T-helper 2 cell (primary cell): ENCODE results near the gene CMIP.

Source experiments
- DNase-seq, 5 experiments: peaks; one replicate each; pipeline versions ENCODE4 v3.0.0 to v3.0.0-alpha.2; 2012 to 2022

Gene CMIP

DNA sequence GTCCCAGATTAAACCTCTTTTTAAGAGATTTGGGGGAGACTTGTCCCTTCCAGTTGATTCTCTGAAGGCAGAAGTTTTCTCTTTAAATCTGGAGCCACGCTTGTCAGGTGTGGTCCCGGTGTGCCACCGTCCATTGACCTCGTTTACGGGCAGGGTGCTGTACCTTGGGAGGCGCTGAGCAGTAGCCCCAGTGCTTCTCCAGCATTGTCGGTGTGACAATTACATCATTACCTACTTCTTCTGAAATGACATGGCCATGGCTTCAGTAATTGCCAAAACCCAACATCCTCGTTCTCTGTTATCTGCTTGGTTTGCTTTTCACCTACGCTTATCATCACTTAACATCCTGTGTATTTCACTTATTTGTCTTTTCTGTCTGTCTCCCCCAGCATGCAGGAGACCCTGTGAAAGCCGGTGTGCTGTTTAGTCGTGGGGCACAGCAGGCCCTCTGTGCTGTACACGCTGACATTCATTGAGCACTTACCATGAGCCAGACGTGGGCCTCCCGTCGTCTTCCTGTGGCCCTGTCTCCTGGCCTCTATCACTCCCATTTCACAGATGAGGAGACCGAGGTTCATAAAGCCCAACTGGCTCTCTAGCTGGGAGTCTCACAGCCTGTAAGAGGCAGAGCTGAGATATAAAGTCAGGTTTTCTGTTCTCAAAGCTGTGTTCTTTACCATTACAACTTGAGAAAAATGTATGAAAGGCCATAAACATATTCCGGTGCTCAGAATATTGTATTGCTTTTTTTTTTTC is 143.9 kb downstream of the CMIP start:
- peak in 1 of 5 experiments; percentile 64 for DNase-seq

DNA sequence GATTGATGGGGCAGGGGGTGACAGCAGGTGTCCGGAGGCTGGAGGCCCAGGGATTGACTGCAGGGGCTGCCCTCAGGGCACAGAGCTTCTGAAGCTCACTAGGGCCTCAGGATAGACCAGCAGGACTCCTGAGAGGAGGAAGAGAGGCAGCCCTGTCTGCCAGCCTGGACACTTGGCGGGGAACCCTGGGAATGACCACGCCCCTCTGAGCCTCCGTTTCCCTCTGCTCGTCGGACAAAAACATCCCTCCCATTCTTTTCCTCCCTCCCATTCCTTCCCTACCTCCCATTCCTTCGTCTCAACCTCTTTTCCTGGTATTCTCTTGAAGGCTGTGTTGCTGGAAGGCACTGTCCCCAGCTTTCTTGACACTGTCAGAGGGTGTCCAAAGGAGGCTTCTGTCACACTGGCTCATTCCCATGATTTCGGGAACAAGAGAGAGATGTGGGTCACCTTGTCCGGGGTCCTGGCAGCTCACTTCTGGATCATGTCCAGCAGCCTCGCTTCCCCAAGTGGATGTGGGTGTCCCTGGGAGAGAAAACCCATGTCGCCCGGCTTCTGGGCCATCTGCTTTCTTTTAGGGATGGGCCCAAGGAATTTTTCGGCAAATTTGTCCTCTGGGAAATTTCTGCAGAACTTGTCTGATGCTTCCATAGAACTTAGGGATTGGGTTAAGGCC is 145.5 kb downstream of the CMIP start:
- no peak for DNase-seq

- peak in 1 of 5 experiments; percentile 23 for DNase-seq
Observed at GRCh38 chr16:81590714-81591544, 146.3 kb downstream of the CMIP start.

GRCh38 chr16:81591545-81591870 is 146.9 kb downstream of the CMIP start:
- DNase-seq, result no peak

- DNase-seq, result no peak
Observed at GRCh38 chr16:81592353-81592866, 147.8 kb downstream of the CMIP start.

GRCh38 chr16:81593481-81593880 is 148.9 kb downstream of the CMIP start:
- no peak for DNase-seq

DNA sequence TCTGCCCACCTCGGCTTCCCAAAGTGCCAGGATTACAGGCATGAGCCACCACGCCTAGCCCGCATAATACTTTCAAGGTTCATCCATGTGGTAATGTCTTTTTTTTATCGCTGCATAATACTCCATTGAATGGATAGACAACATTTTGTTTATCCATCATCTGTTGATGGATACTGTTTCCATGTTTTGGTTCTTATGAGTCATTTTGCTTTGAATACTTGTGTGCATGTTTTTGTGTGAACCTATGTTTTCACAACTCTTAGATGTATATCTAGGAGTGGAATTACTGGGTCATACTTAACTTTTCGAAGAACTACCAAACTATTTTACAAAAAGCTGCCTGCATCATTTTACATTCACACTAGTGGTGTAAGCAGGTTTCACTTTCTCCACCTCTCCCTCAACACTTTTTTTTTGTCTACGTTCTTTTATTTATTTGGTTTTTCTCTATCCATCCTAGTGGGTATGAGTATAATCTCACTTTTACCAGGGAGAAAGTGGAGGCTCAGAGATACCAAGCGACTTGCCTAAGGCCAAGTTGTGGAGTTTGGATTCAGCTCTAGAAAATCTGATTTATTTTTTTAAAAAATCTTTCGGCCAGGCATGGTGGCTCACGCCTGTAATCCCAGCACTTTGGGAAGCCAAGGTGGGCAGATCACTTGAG is 151.2 kb downstream of the CMIP start:
- DNase-seq, result peak in 1 of 5 experiments; percentile 84

DNA sequence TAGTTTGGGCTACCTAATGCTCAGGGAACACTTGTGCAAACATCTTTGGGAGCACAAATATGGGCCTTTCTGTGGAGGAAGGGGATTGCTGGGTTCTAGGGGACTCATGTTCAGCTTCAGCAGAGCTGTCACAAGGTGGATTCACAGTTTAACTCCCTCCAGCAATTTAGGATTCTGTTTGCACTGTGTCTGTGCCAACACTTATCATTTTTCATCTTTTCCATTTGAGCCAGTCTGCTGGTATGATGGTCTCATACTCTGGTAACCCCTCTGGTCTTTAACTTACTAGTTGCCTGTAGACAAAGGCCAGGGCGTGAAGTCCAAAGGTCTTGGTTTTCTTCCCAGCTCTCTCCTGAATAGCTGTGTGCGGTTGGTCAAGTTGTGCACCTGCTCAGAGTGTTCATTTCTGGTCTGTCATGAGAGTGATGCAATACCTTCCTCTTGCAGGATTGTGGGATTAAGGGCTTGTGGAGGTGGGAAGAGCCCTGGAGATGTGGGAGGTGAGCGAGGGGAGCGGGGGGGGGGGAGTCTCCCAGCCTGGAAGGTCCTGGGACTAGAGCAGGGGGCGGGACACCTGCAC is 152.6 kb downstream of the CMIP start:
- no peak for DNase-seq

DNA sequence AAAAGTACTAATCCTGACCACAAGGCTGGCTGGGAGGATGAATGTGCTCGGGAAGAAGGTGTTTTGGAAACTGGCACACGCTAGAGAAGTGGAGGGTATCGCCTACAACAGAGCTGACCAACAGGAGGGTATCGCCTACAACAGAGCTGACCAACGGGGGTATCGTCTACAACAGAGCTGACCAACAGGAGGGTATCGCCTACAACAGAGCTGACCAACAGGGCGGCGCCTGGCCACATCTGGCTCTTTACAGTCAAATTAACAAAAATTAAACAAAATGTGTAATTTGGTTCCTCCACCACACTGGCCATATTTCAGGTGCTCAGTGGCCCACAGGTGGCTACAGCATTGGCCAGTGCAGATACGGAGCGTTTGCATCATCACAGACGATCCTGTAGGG is 153.5 kb downstream of the CMIP start:
- DNase-seq, result no peak

DNA sequence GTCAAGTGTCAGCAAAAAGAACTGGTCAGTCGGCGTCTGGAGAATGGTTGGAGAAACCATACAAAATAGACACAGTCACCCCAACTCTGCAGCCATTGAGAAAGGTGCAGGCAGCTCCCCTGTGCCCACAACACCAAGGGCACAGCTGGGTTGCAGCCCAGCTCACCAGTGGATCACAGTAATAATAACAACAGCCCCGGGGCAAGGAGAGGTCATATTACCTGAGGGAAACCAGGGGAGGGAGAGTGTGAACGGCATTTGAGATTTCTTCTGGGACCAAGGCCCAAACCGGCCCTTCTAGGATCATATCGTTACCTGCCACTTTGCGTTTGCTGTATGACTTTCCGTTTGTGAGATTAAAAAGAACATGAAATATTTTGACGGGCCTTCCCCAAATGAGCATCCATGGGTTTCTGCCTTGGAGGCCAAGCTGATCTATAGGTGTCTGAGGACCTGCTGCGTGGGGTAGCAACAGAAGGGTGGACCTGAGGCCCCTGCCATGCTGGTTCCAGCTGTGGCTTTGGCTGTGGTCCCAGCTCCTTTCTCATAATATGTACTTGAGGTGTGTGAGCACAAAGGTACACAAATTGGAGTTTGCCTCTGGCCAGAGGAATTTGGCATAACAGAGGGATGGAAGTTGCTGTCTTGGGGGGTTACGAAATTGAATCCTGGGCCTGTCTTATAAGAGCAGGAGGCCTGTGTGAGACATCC is 154.6 kb downstream of the CMIP start:
- DNase-seq, result no peak

DNA sequence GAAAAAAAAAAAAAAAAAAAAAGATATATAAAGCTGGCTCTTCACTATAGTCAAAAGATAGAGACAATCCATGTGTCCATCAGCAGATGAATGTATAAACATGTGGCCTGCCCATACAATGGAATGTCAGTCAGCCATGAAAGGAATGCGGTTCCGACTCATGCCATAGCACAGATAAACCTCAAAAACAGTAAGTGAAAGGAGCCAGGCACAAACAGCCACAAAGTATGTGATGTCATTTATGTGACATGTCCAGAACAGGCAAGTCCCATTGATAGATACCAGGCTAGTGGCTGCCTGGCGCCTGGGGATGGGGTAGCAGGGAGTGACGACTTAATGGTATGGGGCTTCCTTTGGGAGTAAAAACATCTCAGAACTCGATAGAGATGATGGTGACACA is 155.7 kb downstream of the CMIP start:
- no peak for DNase-seq

DNA sequence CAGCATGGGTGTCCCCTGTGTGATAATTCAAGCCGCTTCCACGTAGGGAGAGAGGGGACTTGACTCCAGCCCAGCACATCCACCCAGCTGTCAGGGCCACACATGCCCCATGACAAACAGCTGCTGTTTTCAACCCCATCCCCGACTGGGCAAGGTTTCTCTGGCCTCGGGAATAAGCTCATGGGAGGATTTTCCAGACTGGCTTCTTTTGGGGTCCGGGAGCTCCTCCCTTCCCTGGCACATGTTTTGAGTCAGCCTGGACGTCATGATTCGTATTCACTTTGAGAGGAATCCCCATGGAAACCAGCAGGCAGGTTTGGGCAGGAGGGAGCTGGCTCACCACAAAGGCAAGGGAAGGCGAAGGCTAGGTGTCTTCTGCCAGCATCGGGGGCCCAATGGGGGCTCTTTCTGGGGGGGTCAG is 156.4 kb downstream of the CMIP start:
- DNase-seq, result no peak

GRCh38 chr16:81601601-81602255 is 157.1 kb downstream of the CMIP start:
- DNase-seq, result no peak

GRCh38 chr16:81602256-81602776 is 157.7 kb downstream of the CMIP start:
- DNase-seq, result no peak

DNA sequence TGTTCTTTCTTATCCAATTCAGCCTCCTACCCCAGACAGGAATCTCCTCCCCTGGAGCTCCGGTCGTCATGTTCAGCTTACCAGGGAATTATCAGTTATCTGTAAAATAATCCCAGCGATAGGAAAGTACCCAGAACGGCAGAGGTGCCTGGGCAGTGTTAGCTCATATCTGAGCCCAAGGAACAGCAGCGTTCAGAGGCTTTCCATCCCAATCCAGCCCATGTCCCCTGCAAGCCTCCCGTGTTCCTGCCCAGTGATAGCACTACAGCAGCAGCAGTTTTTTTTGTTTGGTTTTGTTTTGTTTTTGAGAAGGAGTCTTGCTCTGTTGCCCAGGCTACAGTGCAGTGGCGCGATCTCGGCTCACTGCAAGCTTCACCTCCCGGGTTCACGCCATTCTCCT is 158.2 kb downstream of the CMIP start:
- no peak for DNase-seq

GRCh38 chr16:81604960-81605383 is 160.4 kb downstream of the CMIP start:
- no peak for DNase-seq

DNA sequence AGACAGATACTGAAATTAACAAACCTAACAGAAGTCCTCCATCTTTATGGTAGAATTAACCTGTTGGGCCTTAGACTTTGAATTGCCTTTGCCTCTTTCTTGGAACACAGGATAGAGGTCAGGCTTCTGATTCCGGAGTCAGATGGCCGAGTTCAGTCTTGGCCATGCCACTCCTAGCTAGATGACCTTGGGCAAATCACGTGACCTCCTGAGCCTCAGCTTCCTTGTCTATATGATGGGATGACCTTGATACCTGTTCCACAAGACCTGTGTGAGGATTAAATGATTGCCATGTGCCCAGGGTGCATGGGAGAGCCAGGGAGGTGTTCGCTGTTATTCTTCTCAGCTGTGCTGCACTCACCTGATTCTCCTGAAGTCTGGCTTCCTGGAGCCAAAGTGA is 161.4 kb downstream of the CMIP start:
- DNase-seq, result no peak

- no peak for DNase-seq
Observed at GRCh38 chr16:81607006-81607405, 162.4 kb downstream of the CMIP start.

DNA sequence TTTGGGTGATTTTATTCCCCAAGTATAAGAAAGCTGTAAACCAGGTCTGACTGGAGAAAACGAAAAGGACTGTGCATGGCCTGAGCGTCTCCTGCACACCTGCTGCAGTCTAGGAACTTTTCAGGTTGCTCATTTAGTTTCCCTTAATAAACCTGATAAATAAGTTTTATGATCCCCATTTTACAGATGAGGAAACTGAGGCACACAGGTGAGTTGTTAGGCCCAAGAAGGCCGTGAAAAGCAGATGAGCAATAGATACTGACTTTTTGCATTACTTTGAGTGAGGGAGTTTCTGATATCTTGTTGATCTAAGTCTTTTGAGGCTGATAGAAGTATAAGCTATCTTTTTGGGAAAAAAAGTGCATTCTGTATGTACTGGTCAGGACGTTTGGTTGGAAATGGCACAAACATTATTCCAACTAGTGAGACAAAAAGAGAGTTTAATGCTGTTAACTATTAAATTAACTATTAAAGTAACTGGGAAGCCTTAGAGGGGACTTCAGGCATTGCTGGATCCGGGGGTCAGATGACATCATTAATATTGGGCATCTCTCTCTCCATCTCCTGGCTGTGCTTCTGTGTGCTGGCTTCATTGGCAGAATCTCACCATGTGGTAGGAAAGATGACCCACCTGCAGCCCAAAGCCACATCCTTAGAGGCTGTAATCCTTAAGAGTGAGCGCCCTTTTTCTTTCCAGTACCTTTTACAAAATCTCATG is 163.4 kb downstream of the CMIP start:
- no peak for DNase-seq

DNA sequence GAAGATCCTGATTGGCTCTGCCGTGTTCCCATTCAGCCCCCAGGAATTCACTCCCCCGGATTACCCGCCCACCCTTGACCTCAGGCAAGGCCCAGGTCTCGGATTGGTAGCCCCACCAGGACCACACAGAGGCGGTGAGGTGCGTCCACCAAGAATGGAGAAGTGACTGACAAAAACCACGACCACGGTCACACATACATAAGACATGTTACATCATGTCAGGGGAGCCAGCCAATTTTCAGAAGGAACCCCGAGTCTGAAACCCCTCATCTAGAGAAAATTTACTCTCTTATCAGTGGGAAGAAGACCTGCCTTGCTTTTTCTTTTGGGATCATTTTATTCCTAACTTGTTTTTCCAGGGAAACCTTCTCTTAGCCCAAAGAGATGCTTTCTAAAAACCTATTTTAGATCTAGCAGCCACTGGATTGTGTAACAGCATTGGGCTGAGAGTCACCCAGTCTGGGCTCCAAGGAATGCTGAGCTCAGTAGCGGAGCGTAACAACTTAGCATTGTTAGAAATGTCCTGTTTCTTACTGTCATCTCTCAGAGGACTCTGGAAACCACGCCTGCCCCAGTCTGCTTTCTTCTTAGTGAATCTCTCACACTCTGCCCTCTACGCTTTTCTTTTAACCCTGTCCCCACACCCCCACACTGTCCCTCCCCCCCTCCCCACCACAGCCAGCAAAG is 164.1 kb downstream of the CMIP start:
- DNase-seq, result no peak
